GM19452 (cell line): Measurements from ENCODE around the gene ERO1B.
"Not testable (repeated sequence)": the region's sequence is repeated elsewhere in the genome, so short reads cannot be mapped to it uniquely, and the experiment has no call there.

Experiments
- ATAC-seq: cut with Tn5 transposase; IDR thresholded peaks from one replicate; pipeline ENCODE4 v1.9.1; 2021; ENCODE audit not compliant: unreplicated experiment

ERO1B gene

GRCh38 chr1:236193184-236193583, 88.6 kb downstream of the ERO1B start:
- no peak for ATAC-seq

- not testable (repeated sequence) for ATAC-seq
These were observed 93.7 kb downstream of the ERO1B start for GRCh38 chr1:236188084-236188483.

- not testable (repeated sequence) for ATAC-seq
These were observed 95.3 kb downstream of the ERO1B start for GRCh38 chr1:236186471-236186870.

GRCh38 chr1:236185687-236186086, 96.1 kb downstream of the ERO1B start:
- no peak for ATAC-seq

GRCh38 chr1:236181059-236181458, 100.7 kb downstream of the ERO1B start:
- ATAC-seq, result no peak

GRCh38 chr1:236179634-236180033, 102.1 kb downstream of the ERO1B start:
- ATAC-seq, result no peak

- no peak for ATAC-seq
These were observed 105.1 kb downstream of the ERO1B start for GRCh38 chr1:236176337-236177336.

- no peak for ATAC-seq
These were observed 106.0 kb downstream of the ERO1B start for GRCh38 chr1:236175642-236176336.

- no peak for ATAC-seq
These were observed 108.5 kb downstream of the ERO1B start for GRCh38 chr1:236173174-236173767.

GRCh38 chr1:236172041-236172579, 109.6 kb downstream of the ERO1B start:
- ATAC-seq, result no peak

GRCh38 chr1:236168716-236169429, 112.9 kb downstream of the ERO1B start:
- ATAC-seq, result no peak

- no peak for ATAC-seq
These were observed 114.2 kb downstream of the ERO1B start for GRCh38 chr1:236167578-236167977.

GRCh38 chr1:236167154-236167553, 114.6 kb downstream of the ERO1B start:
- ATAC-seq, result no peak

- ATAC-seq, result no peak
These were observed 115.7 kb downstream of the ERO1B start for GRCh38 chr1:236166041-236166440.
